Skin of body (tissue), 2 donors: ENCODE measurements around the gene AGPAT4. TPM values are rescaled to one million over a fixed set of nuclear protein-coding genes. Genes with fewer than 3 reads are reported as not detected.

Source experiments
- DNase-seq: peaks from one replicate; lab custom pipeline; 2025; lab: John Stamatoyannopoulos, UW
- total RNA-seq: library from RNA; depleted of rRNA; stranded (reverse); fragments of >200 nt; gene quantifications from one replicate; pipeline ENCODE4 v1.2.3, GENCODE V29; 2014

The AGPAT4 gene
- total RNA-seq, 1 donor from 2014 or later, result 17.2 TPM

- no peak for DNase-seq
Measured at GRCh38 chr6:161256407-161256806, 17.5 kb downstream of the AGPAT4 start.

- DNase-seq, result no peak
Measured at GRCh38 chr6:161255518-161255917, 18.3 kb downstream of the AGPAT4 start.

GRCh38 chr6:161254464-161255253 is 19.2 kb downstream of the AGPAT4 start:
- DNase-seq, result no peak

GRCh38 chr6:161254126-161254463 is 19.8 kb downstream of the AGPAT4 start:
- DNase-seq, result no peak

GRCh38 chr6:161251345-161251744 is 22.5 kb downstream of the AGPAT4 start:
- no peak for DNase-seq

- DNase-seq, result no peak
Measured at GRCh38 chr6:161249327-161249726, 24.5 kb downstream of the AGPAT4 start.

- DNase-seq, result no peak
Measured at GRCh38 chr6:161246725-161247124, 27.1 kb downstream of the AGPAT4 start.

GRCh38 chr6:161245363-161245762 is 28.5 kb downstream of the AGPAT4 start:
- DNase-seq, result no peak

GRCh38 chr6:161244725-161245124 is 29.1 kb downstream of the AGPAT4 start:
- no peak for DNase-seq

- no peak for DNase-seq
Measured at GRCh38 chr6:161242779-161243693, 30.8 kb downstream of the AGPAT4 start.

- DNase-seq, result no peak
Measured at GRCh38 chr6:161242113-161242512, 31.7 kb downstream of the AGPAT4 start.

GRCh38 chr6:161239001-161239400 is 34.9 kb downstream of the AGPAT4 start:
- no peak for DNase-seq

GRCh38 chr6:161238500-161238899 is 35.4 kb downstream of the AGPAT4 start:
- no peak for DNase-seq

GRCh38 chr6:161238081-161238480 is 35.8 kb downstream of the AGPAT4 start:
- no peak for DNase-seq

- no peak for DNase-seq
Measured at GRCh38 chr6:161237176-161237575, 36.7 kb downstream of the AGPAT4 start.

GRCh38 chr6:161235776-161236633 is 37.9 kb downstream of the AGPAT4 start:
- no peak for DNase-seq

GRCh38 chr6:161233986-161234661 is 39.7 kb downstream of the AGPAT4 start:
- peak; percentile 55 for DNase-seq

GRCh38 chr6:161232467-161232866 is 41.4 kb downstream of the AGPAT4 start:
- DNase-seq, result no peak

- DNase-seq, result no peak
Measured at GRCh38 chr6:161232010-161232409, 41.9 kb downstream of the AGPAT4 start.

GRCh38 chr6:161230339-161230738 is 43.5 kb downstream of the AGPAT4 start:
- no peak for DNase-seq
